GM08714 (cell line): ENCODE results near the gene ANTXRL.
"Not testable (repeated sequence)": the region's sequence is repeated elsewhere in the genome, so short reads cannot be mapped to it uniquely, and the experiment has no call there.

Source experiments
- H3K4me3 ChIP-seq: fragments of 200-500 bp; sonication (Bioruptor generic); 2 replicates; pipeline ENCODE4 v1.5.1; 2014; ENCODE audit warnings: mild to moderate bottlenecking, low read length, inconsistent platforms
- ZNF274 ChIP-seq: IDR thresholded peaks from 2 replicates; pipeline ENCODE4 v1.6.1; 2012; ENCODE audit warnings: mild to moderate bottlenecking, low read depth, low read length

Gene ANTXRL

DNA sequence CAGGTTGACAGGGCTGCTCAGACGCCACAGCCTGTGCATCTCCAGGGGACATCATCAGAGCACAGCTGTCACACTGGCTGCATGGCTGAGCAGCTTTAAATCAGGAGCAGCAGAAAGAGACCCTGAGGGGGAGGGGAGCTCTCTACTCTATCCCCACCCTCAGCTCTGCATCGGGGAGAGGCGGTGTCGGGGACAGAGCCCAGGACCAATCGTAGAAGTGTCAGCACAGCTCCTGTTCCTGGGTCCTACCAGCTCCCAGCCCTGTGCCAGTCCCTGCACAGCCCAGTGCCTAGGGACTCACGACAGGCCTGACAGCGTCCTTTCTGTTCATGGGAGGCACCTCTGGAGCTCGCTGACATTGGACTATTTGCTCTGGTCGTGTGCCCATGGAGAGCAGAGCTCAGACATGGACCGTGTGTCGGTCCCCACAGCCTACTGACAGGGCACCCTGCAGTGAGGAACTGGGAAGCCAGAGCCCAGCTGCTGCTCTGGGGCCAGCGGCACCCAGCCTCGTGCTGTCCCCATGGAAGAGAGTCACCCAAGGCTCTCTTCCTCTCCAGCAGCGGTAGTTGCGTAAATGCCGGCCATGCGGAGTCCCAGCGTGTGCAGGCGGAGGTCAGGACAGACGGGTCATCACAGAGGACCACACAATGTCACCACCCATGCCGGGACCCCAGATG is 20.4 kb upstream of the ANTXRL start:
- H3K4me3 ChIP-seq, result no peak overlapping the region
- no peak for TF ChIP-seq ZNF274

DNA sequence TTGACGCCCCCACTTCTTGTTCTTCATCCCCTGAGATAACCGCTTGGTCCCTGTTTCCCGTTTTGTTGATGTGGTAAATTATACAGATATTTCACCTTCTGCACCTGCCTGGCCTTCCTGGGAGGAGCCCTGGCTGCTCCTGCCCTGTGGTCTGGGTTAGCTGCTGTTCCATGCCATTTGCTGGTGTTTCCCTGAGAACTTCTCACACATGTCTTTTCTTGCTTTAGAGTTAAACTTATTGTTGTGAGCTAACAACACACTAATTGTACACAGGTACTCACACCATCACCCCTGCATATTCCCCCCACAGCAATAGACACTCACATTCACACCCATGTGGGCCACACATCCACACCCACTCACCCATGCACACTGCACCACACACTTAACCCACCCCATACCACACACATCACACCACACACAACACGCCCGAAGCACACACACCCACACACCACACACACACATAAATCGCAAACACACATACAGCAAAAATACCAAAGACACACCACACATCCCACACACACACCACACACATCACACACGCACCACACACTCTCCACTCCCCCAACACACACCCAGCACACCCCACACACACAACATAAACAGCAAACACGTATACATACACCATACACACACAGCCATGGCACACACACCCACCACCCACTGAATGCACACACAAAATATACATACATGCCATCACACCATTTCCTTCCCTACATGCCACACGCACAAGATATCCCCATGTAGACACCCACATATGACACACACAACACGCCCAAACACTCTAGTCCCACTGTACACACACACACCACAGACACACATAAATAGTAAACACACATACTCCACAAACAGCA is 19.4 kb upstream of the ANTXRL start:
- no peak for TF ChIP-seq ZNF274
- H3K4me3 ChIP-seq, result no peak overlapping the region

DNA sequence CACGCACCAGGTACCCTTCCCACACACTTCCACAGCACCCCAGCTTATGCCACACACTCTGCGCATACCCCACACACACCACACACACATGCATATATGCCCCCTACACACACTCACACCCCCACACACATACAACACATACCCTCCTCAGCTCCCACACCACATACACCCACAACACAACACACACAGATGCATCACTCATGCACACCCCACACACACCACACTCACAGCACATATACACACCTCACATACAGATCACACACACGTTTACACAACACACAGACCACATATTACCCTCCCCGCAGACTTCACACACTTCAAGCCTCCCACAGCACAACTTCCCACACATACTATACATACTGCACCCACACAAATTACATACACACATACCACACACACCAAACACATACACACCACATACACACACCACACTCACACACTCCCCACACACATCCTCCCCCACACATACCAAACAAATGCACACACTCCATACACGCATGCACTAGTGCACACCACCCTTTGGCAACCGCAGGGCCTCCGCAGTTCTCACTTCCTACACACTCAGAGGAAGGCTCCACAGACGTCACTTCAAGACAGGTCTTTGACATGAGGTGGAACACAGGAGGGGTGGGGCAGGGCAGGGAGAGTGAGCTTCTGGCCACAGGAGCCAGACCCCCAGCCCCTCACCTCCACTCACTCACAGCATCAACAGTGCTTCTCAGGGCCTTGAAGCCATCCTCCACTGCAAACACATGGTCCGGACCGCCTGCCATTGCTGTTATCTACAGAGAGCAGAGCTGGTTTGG is 18.5 kb upstream of the ANTXRL start:
- peak overlapping the region; percentile 47; the same call in 1 of the 2 replicates for H3K4me3 ChIP-seq
- no peak for TF ChIP-seq ZNF274

GRCh38 chr10:46269554-46270053 is 17.2 kb upstream of the ANTXRL start:
- peak overlapping the region; percentile 7; the same call in 1 of the 2 replicates for H3K4me3 ChIP-seq

- no peak for TF ChIP-seq ZNF274
- H3K4me3 ChIP-seq, result no peak overlapping the region
Observed at GRCh38 chr10:46270086-46270811, 16.5 kb upstream of the ANTXRL start.

- not testable (repeated sequence) for H3K4me3 ChIP-seq
Observed at GRCh38 chr10:46270963-46271530, 15.8 kb upstream of the ANTXRL start.

DNA sequence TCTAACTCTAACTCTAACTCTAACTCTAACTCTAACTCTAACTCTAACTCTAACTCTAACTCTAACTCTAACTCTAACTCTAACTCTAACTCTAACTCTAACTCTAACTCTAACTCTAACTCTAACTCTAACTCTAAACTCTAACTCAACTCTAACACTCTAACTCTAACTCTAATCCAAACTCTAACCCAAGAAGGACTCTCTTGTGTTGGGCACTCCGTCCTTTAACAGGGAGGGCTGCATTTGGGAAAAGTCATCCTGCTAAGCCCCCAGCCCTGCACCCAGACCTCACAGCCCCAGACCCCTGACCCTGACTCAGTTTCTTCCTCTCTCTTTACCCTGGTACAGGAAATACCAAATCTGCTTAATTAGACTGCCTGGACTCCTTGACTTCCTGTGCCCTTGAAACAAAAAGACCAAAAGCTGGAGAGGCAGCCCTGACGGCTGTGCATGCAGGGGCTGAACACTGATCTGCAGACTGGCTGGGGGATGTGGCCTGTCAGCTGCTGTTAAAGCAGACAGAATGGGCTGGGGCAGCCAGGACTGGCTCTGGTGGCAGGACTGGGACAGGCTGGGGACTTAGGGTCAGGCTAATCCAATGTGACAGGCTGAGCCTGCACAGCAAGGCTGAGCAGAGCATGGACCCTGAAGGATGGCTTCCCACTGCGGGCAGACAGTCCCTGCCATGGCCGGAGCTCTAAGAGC is 14.8 kb upstream of the ANTXRL start:
- H3K4me3 ChIP-seq, result not testable (repeated sequence)

GRCh38 chr10:46272863-46273415 is 13.9 kb upstream of the ANTXRL start:
- no peak overlapping the region for H3K4me3 ChIP-seq
- no peak for TF ChIP-seq ZNF274

DNA sequence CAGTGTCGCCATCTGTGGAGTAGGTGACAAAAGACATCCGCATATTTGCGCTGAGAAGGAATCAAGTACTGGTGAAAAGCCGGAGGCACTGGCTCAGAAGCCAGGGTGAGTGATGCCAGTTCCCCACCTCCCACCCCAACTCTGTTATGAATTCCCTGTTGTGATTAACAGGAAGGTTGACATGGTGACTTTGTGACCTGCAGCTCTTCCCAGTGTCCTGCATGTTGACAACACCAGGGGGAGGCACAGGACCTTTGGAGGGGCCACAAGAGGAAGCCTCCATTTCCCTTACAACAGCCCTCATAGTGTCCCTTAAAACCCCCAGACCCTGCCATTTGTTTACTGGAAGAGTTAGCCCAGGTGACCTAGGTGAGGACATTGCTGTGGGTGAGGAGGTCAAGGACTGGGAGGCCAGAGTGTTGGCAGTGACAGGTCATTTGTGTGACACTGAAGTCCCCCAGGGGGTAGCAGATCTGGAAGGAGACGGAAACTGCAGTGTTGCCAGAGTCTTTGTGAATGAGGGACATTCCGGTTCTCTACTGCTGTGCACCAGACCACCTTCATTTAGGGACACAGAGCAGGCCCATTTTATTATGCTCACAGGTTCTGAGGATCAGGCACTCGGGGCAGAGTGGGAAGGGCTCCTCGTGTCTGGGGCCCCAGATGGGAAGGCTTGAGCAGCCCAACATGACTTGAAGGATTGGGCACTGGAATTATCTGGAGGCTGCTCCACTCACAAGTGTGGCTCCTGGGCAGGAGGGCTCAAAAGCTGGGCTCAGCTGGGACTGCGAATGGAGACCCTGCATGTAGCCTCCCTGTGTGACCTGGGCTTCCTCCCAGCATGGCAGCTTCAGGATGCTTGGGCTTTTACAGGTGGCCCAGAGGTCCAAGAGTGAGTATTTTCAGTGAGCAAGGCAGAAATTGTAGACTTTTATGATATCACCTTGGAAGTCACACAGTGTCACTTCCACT is 13.0 kb upstream of the ANTXRL start:
- H3K4me3 ChIP-seq, result no peak overlapping the region
- TF ChIP-seq ZNF274, result no peak

DNA sequence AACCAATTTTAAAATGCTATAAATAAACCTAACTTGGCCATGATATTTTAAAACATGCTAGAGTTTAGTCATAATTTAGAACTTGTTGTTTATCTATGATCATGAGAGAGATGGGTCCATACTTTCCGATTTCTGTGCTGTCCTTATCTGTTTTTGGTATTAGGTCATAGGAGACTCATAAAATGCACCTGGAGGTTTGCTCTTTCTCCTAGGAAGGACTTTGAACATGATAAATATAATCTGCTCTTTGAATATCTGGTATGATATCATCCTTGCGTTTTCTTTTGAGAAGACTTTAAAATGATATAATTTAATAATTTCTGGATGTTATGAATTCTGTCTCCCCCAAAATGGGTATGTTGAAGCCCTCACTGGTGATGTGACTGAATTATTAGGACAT is 9.0 kb upstream of the ANTXRL start:
- H3K4me3 ChIP-seq, result no peak overlapping the region
- TF ChIP-seq ZNF274, result no peak

DNA sequence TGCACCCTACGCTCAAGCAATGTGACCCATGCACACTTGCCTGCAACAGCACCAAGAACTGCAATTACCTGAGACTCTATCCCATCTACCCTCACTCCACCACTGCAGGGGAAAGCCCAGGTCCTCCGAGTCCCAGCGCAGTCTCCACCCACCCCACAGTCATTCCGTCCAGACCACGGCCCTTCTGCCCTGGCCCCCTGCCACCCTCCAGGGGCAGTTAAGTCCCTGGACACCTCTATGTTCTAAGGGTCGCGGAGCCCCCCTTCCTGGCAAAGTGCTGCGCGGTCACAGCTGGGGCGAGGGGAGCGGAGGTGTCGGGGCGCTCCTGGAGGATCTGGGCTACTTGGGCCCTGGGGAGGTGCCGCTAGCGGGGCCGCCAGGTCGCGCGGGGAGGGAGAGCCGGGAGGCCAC is 4.4 kb upstream of the ANTXRL start:
- H3K4me3 ChIP-seq, result peak overlapping the region; percentile 29; the same call in 1 of the 2 replicates
